Gastrocnemius medialis (tissue), 4 donors: ENCODE data around the gene PRKD3. TPM values are rescaled to one million over a fixed set of nuclear protein-coding genes. Genes with fewer than 3 reads are reported as not detected.

Experiments used
- ATAC-seq, 2 donors: fragments of 150-250 bp; one replicate each; pipeline ENCODE4 v1.9.1; 2016
- DNase-seq, 2 donors: peaks; one replicate each; pipeline ENCODE4 v3.0.0-alpha.2; 2019
- H3K27ac ChIP-seq, 4 donors: fragments of 200-600 bp; sonication (generic); 1 replicate in 1 of 4; 2 replicates in 3 of 4; pipeline ENCODE4 v1.5.1; 2016 to 2018; ENCODE audit warnings: mild to moderate bottlenecking in 2 of 4, moderate library complexity in 1 of 4
- H3K27me3 ChIP-seq, 3 donors: fragments of 200-600 bp; sonication (generic) in 2 of 3; 1 replicate in 1 of 3; 2 replicates in 2 of 3; pipeline versions ENCODE4 v1.5.1 to v1.6.0; 2016 to 2019; ENCODE audit warnings: mild to moderate bottlenecking in 1 of 3, moderate library complexity in 1 of 3
- H3K36me3 ChIP-seq, 2 donors: fragments of 200-600 bp; sonication (generic) in 1 of 2; one replicate each; pipeline ENCODE4 v1.5.1; 2017 to 2018
- H3K4me1 ChIP-seq, 2 donors: fragments of 200-600 bp; sonication (generic) in 1 of 2; one replicate each; pipeline ENCODE4 v1.5.1; 2016 to 2017; ENCODE audit warnings: mild to moderate bottlenecking in 2 of 2
- H3K4me3 ChIP-seq, 4 donors: fragments of 200-600 bp; sonication (generic) in 3 of 4; 1 replicate in 1 of 4; 2 replicates in 3 of 4; pipeline ENCODE4 v1.5.1; 2016 to 2019; ENCODE audit warnings: mild to moderate bottlenecking in 2 of 4
- H3K9me3 ChIP-seq, 3 donors: fragments of 200-600 bp; sonication (generic) in 2 of 3; 1 replicate in 1 of 3; 2 replicates in 2 of 3; pipeline ENCODE4 v1.5.1; 2016 to 2019
- POLR2A ChIP-seq, 2 donors: fragments of 450-650 bp; IDR thresholded peaks; one replicate each; pipeline ENCODE4 v1.6.1; 2017; ENCODE audit warnings: antibody characterized with exemption in 2 of 2, mild to moderate bottlenecking in 2 of 2, moderate library complexity in 2 of 2
- in situ Hi-C, 4 donors: fragments of 200-750 bp; cut with MboI; loops; one replicate each; pipeline versions ENCODE4 v1.15.0 to v1.8.0; 2017; ENCODE audit warnings: low sequenced_read_pairs in 4 of 4
- intact Hi-C: fragments of 100-400 bp; cut with DNase I; formaldehyde crosslinking; loops from one replicate; pipeline ENCODE4 v1.15.1; 2023; ENCODE audit warnings: low total_unique reads
- total RNA-seq, 4 donors: library from RNA; depleted of rRNA; stranded (reverse); fragments of >200 nt; gene quantifications; one replicate each; pipeline versions ENCODE4 v1.1.0 to v1.2.3, GENCODE V29; 2016
- TF ChIP-seq, protein P1 (sequence below), 5 experiments: fragments of 450-650 bp in 3 of 5; fragments of 200-600 bp in 2 of 5; sonication (generic) in 2 of 5; IDR thresholded peaks in 4 of 5; conservative IDR thresholded peaks in 1 of 5; 1 replicate in 4 of 5; 2 replicates in 1 of 5; pipeline ENCODE4 v1.5.1; 2016 to 2019; ENCODE audit warnings: antibody characterized with exemption in 5 of 5, mild to moderate bottlenecking in 3 of 5, moderate library complexity in 3 of 5

PRKD3 gene
- total RNA-seq, 4 donors from 2014 or later = 11.0 to 34.4 (median 14.9) TPM

DNA sequence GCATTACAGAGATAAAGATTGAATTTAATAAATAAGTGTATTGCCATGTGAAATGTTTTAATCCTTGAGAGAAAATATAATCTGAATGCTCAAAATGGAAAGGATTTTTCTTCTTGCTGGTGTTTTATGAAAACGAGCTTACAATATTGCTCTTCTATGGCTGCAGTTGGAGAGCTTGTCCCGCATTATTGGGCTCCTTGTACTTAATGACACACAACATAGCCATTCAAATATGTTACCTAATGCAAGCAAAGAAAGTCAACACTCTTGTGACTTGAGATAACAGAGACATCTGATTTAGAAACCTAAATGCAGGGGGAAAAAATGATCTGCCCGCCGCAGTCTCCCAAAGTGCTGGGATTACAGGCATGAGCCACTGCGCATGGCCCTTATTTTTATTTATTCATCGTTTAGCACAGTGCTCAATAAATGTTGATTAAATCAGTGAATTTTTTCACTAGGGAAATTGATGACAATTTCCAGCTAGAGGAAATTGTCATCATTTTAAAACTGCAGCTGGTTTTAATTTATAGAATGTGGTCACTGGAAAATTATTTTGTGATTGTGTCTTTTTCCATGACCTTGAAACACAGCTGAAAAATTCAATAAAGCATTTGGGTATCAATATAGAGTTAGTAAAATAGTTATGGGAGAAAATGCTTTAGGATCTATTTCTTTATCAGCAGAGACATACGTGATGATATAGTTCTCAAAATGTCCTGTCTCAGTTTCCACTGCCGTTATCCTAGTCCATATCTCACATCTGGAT is 2.4 kb upstream of the PRKD3 start:
- intact Hi-C loops = no loop called here
- Histone ChIP-seq H3K9me3 (no peaks in the 10 kb centered on the region), H3K36me3 (no peaks in the 10 kb centered on the region), H3K27ac (peak overlapping the region; percentile 79 to 93 (median 90)), H3K4me3 (peak overlapping the region in 1 of 4 donors; percentile 79), H3K27me3 (no peaks in the 10 kb centered on the region), H3K4me1 (peaks cover 10 to 19% of the 10 kb centered on the region in 2 donors)
- in situ Hi-C loops = no loop called here
- TF ChIP-seq, protein P1, sequence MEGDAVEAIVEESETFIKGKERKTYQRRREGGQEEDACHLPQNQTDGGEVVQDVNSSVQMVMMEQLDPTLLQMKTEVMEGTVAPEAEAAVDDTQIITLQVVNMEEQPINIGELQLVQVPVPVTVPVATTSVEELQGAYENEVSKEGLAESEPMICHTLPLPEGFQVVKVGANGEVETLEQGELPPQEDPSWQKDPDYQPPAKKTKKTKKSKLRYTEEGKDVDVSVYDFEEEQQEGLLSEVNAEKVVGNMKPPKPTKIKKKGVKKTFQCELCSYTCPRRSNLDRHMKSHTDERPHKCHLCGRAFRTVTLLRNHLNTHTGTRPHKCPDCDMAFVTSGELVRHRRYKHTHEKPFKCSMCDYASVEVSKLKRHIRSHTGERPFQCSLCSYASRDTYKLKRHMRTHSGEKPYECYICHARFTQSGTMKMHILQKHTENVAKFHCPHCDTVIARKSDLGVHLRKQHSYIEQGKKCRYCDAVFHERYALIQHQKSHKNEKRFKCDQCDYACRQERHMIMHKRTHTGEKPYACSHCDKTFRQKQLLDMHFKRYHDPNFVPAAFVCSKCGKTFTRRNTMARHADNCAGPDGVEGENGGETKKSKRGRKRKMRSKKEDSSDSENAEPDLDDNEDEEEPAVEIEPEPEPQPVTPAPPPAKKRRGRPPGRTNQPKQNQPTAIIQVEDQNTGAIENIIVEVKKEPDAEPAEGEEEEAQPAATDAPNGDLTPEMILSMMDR (IDR thresholded peaks at IDR 0.05 in 4 of 5, conservative IDR thresholded peaks at IDR 0.05 in 1 of 5) = no peak
- no peak for TF ChIP-seq POLR2A (IDR thresholded peaks at IDR 0.05)
- DNase-seq (no peak), ATAC-seq (no peak)

GRCh38 chr2:37326285-37326684 is 1.7 kb upstream of the PRKD3 start:
- DNase-seq (peak; percentile 27 to 29), ATAC-seq (peak in 1 of 2 donors; percentile 29)
- peak overlapping the region; percentile 79 to 93 (median 90) for H3K27ac ChIP-seq
- H3K36me3 ChIP-seq = no peaks in the 10 kb centered on the region
- H3K9me3 ChIP-seq = no peaks in the 10 kb centered on the region
- peak overlapping the region; percentile 71 to 88 (median 80) for H3K4me3 ChIP-seq
- in situ Hi-C loops (no loop called here), intact Hi-C loops (no loop called here)
- peak in 1 of 2 donors; percentile 13 for TF ChIP-seq POLR2A (IDR thresholded peaks at IDR 0.05)
- TF ChIP-seq, protein P1 (IDR thresholded peaks at IDR 0.05 in 4 of 5, conservative IDR thresholded peaks at IDR 0.05 in 1 of 5) = no peak
- H3K27me3 ChIP-seq = no peaks in the 10 kb centered on the region
- peaks cover 17 to 27% of the 10 kb centered on the region in 2 donors for H3K4me1 ChIP-seq

- no peak for DNase-seq
- Histone ChIP-seq H3K4me3 (peak overlapping the region; percentile 71 to 88 (median 80)), H3K36me3 (no peaks in the 10 kb centered on the region), H3K9me3 (no peaks in the 10 kb centered on the region), H3K27me3 (no peaks in the 10 kb centered on the region), H3K27ac (peak overlapping the region; percentile 79 to 93 (median 90)), H3K4me1 (peaks cover 24 to 30% of the 10 kb centered on the region in 2 donors)
- in situ Hi-C loops = no loop called here
- ATAC-seq = no peak
- intact Hi-C loops = loop anchor here (2.0 kb wide), 1 partner anchor 95 kb away; the partner anchor contains the start of genes CEBPZ and NDUFAF7
- no peak for TF ChIP-seq POLR2A (IDR thresholded peaks at IDR 0.05)
- TF ChIP-seq, protein P1 (IDR thresholded peaks at IDR 0.05 in 4 of 5, conservative IDR thresholded peaks at IDR 0.05 in 1 of 5) = no peak
Measured at GRCh38 chr2:37325625-37326071, 1.0 kb upstream of the PRKD3 start.

DNA sequence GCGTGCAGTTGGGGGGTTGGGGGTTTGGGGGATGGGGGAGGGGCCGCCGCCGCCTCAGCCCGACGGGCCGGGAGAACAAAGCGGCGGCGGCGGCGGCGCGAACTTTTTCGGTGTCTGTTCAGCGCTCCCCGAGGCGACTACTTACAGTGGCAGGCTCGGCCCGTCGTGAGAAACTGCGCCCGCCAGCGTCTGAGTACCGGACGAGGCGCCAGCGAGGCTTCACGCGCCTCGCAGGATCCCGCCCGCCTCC is 172 bp downstream of the PRKD3 start:
- TF ChIP-seq, protein P1 (IDR thresholded peaks at IDR 0.05 in 4 of 5, conservative IDR thresholded peaks at IDR 0.05 in 1 of 5) = no peak
- TF ChIP-seq POLR2A (IDR thresholded peaks at IDR 0.05) = peak; percentile 73 to 80

More for the DNA sequence above, 172 bp downstream of the PRKD3 start:
- Histone ChIP-seq H3K9me3 (no peaks in the 10 kb centered on the region), H3K36me3 (no peaks in the 10 kb centered on the region), H3K4me1 (peaks cover 30% of the 10 kb centered on the region in 2 donors), H3K27ac (peak overlapping the region; percentile 79 to 93 (median 90)), H3K27me3 (no peaks in the 10 kb centered on the region), H3K4me3 (peak overlapping the region; percentile 71 to 88 (median 80))
- DNase-seq (peak; percentile 68 to 79), ATAC-seq (no peak)
- in situ Hi-C loops (no loop called here), intact Hi-C loops (loop anchor here (2.0 to 5.0 kb wide), 3 partner anchors 38 to 94 kb away; partner anchors contain the start of genes CEBPZ and NDUFAF7)
